Tibial nerve (tissue), 4 donors: ENCODE measurements around the gene USP5. TPM values are rescaled to one million over a fixed set of nuclear protein-coding genes. Genes with fewer than 3 reads are reported as not detected.
"Not testable (repeated sequence)": the region's sequence is repeated elsewhere in the genome, so short reads cannot be mapped to it uniquely, and the experiment has no call there.

ENCODE experiments used
- DNase-seq, 2 donors: peaks; one replicate each; pipeline ENCODE4 v3.0.0-alpha.2; 2019; ENCODE audit warnings: low spot score in 2 of 2
- H3K27ac ChIP-seq, 4 donors: fragments of 200-600 bp; sonication (generic) in 3 of 4; one replicate each; pipeline ENCODE4 v1.5.1; 2017 to 2019; ENCODE audit warnings: mild to moderate bottlenecking in 1 of 4
- H3K27me3 ChIP-seq, 2 donors: fragments of 200-600 bp; sonication (generic) in 1 of 2; one replicate each; pipeline versions ENCODE4 v1.5.1 to v1.6.0; 2017 to 2019
- H3K36me3 ChIP-seq, 3 donors: fragments of 200-600 bp; sonication (generic); one replicate each; pipeline ENCODE4 v1.5.1; 2018 to 2019
- H3K4me1 ChIP-seq, 4 donors: fragments of 200-600 bp; sonication (generic) in 3 of 4; one replicate each; pipeline ENCODE4 v1.5.1; 2017 to 2019
- H3K4me3 ChIP-seq, 4 donors: fragments of 200-600 bp; sonication (generic) in 3 of 4; one replicate each; pipeline ENCODE4 v1.5.1; 2017 to 2019; ENCODE audit warnings: mild to moderate bottlenecking in 1 of 4, moderate library complexity in 1 of 4
- H3K9me3 ChIP-seq, 4 donors: fragments of 200-600 bp; sonication (generic) in 3 of 4; one replicate each; pipeline ENCODE4 v1.5.1; 2017 to 2019
- CTCF ChIP-seq, 5 experiments: fragments of 200-600 bp in 3 of 5; fragments of 450-650 bp in 2 of 5; sonication (generic) in 3 of 5; IDR thresholded peaks; one replicate each; pipeline ENCODE4 v1.5.1; 2016 to 2019; ENCODE audit warnings: antibody characterized with exemption in 5 of 5, mild to moderate bottlenecking in 3 of 5, moderate library complexity in 2 of 5
- EP300 ChIP-seq, 2 donors: sonication (generic); formaldehyde crosslinking; IDR thresholded peaks; one replicate each; pipeline ENCODE4 v1.6.1; 2017; ENCODE audit warnings: antibody characterized with exemption in 2 of 2, mild to moderate bottlenecking in 1 of 2
- POLR2A ChIP-seq, 2 donors: fragments of 450-650 bp; IDR thresholded peaks; one replicate each; pipeline ENCODE4 v1.6.1; 2017; ENCODE audit warnings: antibody characterized with exemption in 2 of 2, mild to moderate bottlenecking in 2 of 2, moderate library complexity in 2 of 2
- WGBS, 2 donors: methylation state at CpG; one replicate each; pipeline ENCODE4 v1.1.5; 2018; 5-methylcytosine and 5-hydroxymethylcytosine counted together
- total RNA-seq, 4 donors: library from RNA; depleted of rRNA; stranded (reverse); fragments of >200 nt; gene quantifications; one replicate each; pipeline ENCODE4 v1.1.0, GENCODE V29; 2016

USP5 gene
- total RNA-seq, 4 donors from 2014 or later, result 47.6 to 63.9 (median 56.8) TPM

GRCh38 chr12:6871052-6871957 is 19.4 kb downstream of the USP5 start:
- H3K27ac ChIP-seq, result peak overlapping the region in 2 of 4 donors; percentile 90 to 92
- H3K9me3 ChIP-seq, result no peaks in the 10 kb centered on the region
- peaks cover 0 to 64% (median 32%) of the 10 kb centered on the region in 4 donors for H3K4me1 ChIP-seq
- H3K27me3 ChIP-seq, result no peaks in the 10 kb centered on the region
- WGBS, 2 donors, result 82 to 84% methylated on average over 12 of the region's 12 CpGs
- peaks cover 0 to 21% (median 0%) of the 10 kb centered on the region in 3 donors for H3K36me3 ChIP-seq
- peak overlapping the region in 1 of 4 donors; percentile 89 for H3K4me3 ChIP-seq
- no peak for DNase-seq
- no peak for TF ChIP-seq EP300 (IDR thresholded peaks at IDR 0.05)
- TF ChIP-seq CTCF (IDR thresholded peaks at IDR 0.05), result no peak
- TF ChIP-seq POLR2A (IDR thresholded peaks at IDR 0.05), result no peak

GRCh38 chr12:6872073-6873048 is 20.4 kb downstream of the USP5 start:
- Histone ChIP-seq H3K4me3 (peak overlapping the region; percentile 65 to 94 (median 82)), H3K27ac (peak overlapping the region; percentile 69 to 93 (median 91)), H3K4me1 (peaks cover 0 to 56% (median 32%) of the 10 kb centered on the region in 4 donors), H3K9me3 (no peaks in the 10 kb centered on the region), H3K36me3 (peaks cover 0 to 20% (median 0%) of the 10 kb centered on the region in 3 donors), H3K27me3 (no peaks in the 10 kb centered on the region)
- peak; percentile 92 to 97 (median 94) for TF ChIP-seq CTCF (IDR thresholded peaks at IDR 0.05)
- TF ChIP-seq EP300 (IDR thresholded peaks at IDR 0.05), result peak in 1 of 2 donors; percentile 44
- no peak for TF ChIP-seq POLR2A (IDR thresholded peaks at IDR 0.05)
- DNase-seq, result peak; percentile 76 to 84
- 1 to 4% methylated on average over 15 to 34 of the region's 40 CpGs for WGBS, 2 donors

- WGBS, 2 donors, result 0 to 2% methylated on average over 23 to 41 of the region's 66 CpGs
- DNase-seq, result peak; percentile 91 to 94
- Histone ChIP-seq H3K27ac (peak within 1 kb of the TSS; percentile 69 to 93 (median 91)), H3K4me3 (peak within 1 kb of the TSS; percentile 65 to 94 (median 82)), H3K9me3 (no peaks in the 10 kb centered on the region), H3K36me3 (peaks cover 0 to 20% (median 0%) of the 10 kb centered on the region in 3 donors), H3K4me1 (peaks cover 0 to 52% (median 30%) of the 10 kb centered on the region in 4 donors), H3K27me3 (no peaks in the 10 kb centered on the region)
- TF ChIP-seq CTCF (IDR thresholded peaks at IDR 0.05), result peak in 1 of 5 experiments; percentile 39
- peak; percentile 53 to 73 for TF ChIP-seq POLR2A (IDR thresholded peaks at IDR 0.05)
- peak; percentile 41 to 75 for TF ChIP-seq EP300 (IDR thresholded peaks at IDR 0.05)
Measured at GRCh38 chr12:6873094-6874014, 21.4 kb downstream of the USP5 start, which contains the start of gene SPSB2. Gene SPSB2 (minus strand): TSS chr12:6873303. CDS start chr12:6872901, 402 bp downstream.

GRCh38 chr12:6874015-6874368 is 22.0 kb downstream of the USP5 start:
- Histone ChIP-seq H3K36me3 (peaks cover 0 to 20% (median 0%) of the 10 kb centered on the region in 3 donors), H3K4me1 (peaks cover 0 to 46% (median 24%) of the 10 kb centered on the region in 4 donors), H3K4me3 (peak overlapping the region; percentile 65 to 94 (median 82)), H3K27ac (peak overlapping the region in 3 of 4 donors; percentile 90 to 93 (median 92))
- DNase-seq, H3K9me3 ChIP-seq, H3K27me3 ChIP-seq: not testable (repeated sequence)
- 36 to 41% methylated on average over 9 of the region's 9 CpGs for WGBS, 2 donors

- 79 to 80% methylated on average over 11 of the region's 11 CpGs for WGBS, 2 donors
Measured at GRCh38 chr12:6879824-6880223, 27.9 kb downstream of the USP5 start.

More at GRCh38 chr12:6879824-6880223, 27.9 kb downstream of the USP5 start:
- H3K4me3 ChIP-seq, DNase-seq, H3K9me3 ChIP-seq, H3K27me3 ChIP-seq, H3K4me1 ChIP-seq, H3K27ac ChIP-seq: not testable (repeated sequence)
- H3K36me3 ChIP-seq, result peaks cover 0 to 17% (median 0%) of the 10 kb centered on the region in 3 donors
